C4-2B (cell line): Measurements from ENCODE around the gene WASF2.

ENCODE experiments used
- H3K27ac ChIP-seq: fragments of 450-650 bp; 2 replicates; pipeline ENCODE4 v1.5.1; 2017
- CTCF ChIP-seq: fragments of 450-650 bp; conservative IDR thresholded peaks from 2 replicates; pipeline ENCODE4 v1.5.1; 2017; ENCODE audit warnings: mild to moderate bottlenecking
- ZFX ChIP-seq: fragments of 450-650 bp; IDR thresholded peaks from 2 replicates; pipeline ENCODE4 v1.6.1; 2017

WASF2 gene

GRCh38 chr1:27430903-27431600, 58.9 kb downstream of the WASF2 start:
- TF ChIP-seq CTCF (no peak), ZFX (no peak)
- H3K27ac ChIP-seq: no peak overlapping the region

GRCh38 chr1:27429029-27429425, 60.9 kb downstream of the WASF2 start:
- TF ChIP-seq CTCF: no peak
- TF ChIP-seq ZFX: no peak
- no peak overlapping the region for H3K27ac ChIP-seq

- H3K27ac ChIP-seq: no peak overlapping the region
- TF ChIP-seq ZFX: no peak
- no peak for TF ChIP-seq CTCF
Measured at GRCh38 chr1:27428316-27429028, 61.5 kb downstream of the WASF2 start.

- no peak overlapping the region for H3K27ac ChIP-seq
- no peak for TF ChIP-seq ZFX
- no peak for TF ChIP-seq CTCF
Measured at GRCh38 chr1:27427816-27428315, 62.1 kb downstream of the WASF2 start.

- no peak for TF ChIP-seq ZFX
- no peak for TF ChIP-seq CTCF
- H3K27ac ChIP-seq: no peak overlapping the region
Measured at GRCh38 chr1:27427329-27427728, 62.6 kb downstream of the WASF2 start.

GRCh38 chr1:27423709-27424108, 66.3 kb downstream of the WASF2 start:
- H3K27ac ChIP-seq: no peak overlapping the region
- TF ChIP-seq ZFX: no peak
- no peak for TF ChIP-seq CTCF
